GM23338 (cell line): ENCODE results near the gene ULK3. TPM values are rescaled to one million over a fixed set of nuclear protein-coding genes. Genes with fewer than 3 reads are reported as not detected.

Source experiments
- ATAC-seq: fragments of 200-7000 bp; cut with Tn5 transposase; 3 replicates; pipeline ENCODE4 v1.9.1; 2020
- DNase-seq: peaks from one replicate; pipeline ENCODE4 v3.0.0-alpha.2; 2015; ENCODE audit warnings: low spot score
- H2AFZ ChIP-seq: fragments of 200-600 bp; sonication (generic); 2 replicates; pipeline ENCODE4 v1.8.0; 2016; ENCODE audit warnings: antibody characterized with exemption, mild to moderate bottlenecking, moderate library complexity
- H3F3A ChIP-seq: fragments of 200-600 bp; sonication (generic); replicated peaks from 2 replicates; pipeline ENCODE4 v1.8.0; 2017; ENCODE audit warnings: antibody characterized with exemption, mixed run types, low read depth
- H3K27ac ChIP-seq: fragments of 200-600 bp; sonication (generic); 2 replicates; pipeline ENCODE4 v1.6.1; 2016; ENCODE audit warnings: low read depth
- H3K27me3 ChIP-seq: fragments of 200-600 bp; sonication (generic); 2 replicates; pipeline ENCODE4 v1.8.0; 2016; ENCODE audit warnings: mild to moderate bottlenecking, mixed run types, moderate library complexity; ENCODE audit not compliant: insufficient read depth
- H3K36me3 ChIP-seq: fragments of 200-600 bp; sonication (generic); 2 replicates; pipeline ENCODE4 v1.8.0; 2016; ENCODE audit warnings: mild to moderate bottlenecking; ENCODE audit not compliant: insufficient read depth
- H3K4me1 ChIP-seq: fragments of 200-600 bp; sonication (generic); 2 replicates; pipeline ENCODE4 v1.8.0; 2016; ENCODE audit warnings: mild to moderate bottlenecking, moderate library complexity; ENCODE audit not compliant: insufficient read depth
- H3K4me2 ChIP-seq: fragments of 200-600 bp; sonication (generic); 2 replicates; pipeline ENCODE4 v1.7.1; 2017; ENCODE audit warnings: mixed run types
- H3K4me3 ChIP-seq: fragments of 200-600 bp; sonication (generic); 2 replicates; pipeline ENCODE4 v1.6.1; 2016; ENCODE audit warnings: mixed run types
- H3K79me2 ChIP-seq: fragments of 200-600 bp; sonication (generic); replicated peaks from 2 replicates; pipeline ENCODE4 v1.8.0; 2017; ENCODE audit warnings: mild to moderate bottlenecking; ENCODE audit not compliant: insufficient read depth
- H3K9me2 ChIP-seq: fragments of 200-600 bp; sonication (generic); 2 replicates; pipeline ENCODE4 v1.8.0; 2017; ENCODE audit not compliant: insufficient read depth
- H4K20me1 ChIP-seq: fragments of 200-600 bp; sonication (generic); replicated peaks from 2 replicates; pipeline ENCODE4 v1.8.0; 2017; ENCODE audit warnings: mild to moderate bottlenecking; ENCODE audit not compliant: insufficient read depth
- H3K27ac Mint-ChIP-seq: 2 replicates; pipeline ENCODE4 v1.8.0; 2020; ENCODE audit warnings: inconsistent platforms, mild to moderate bottlenecking, moderate library complexity, mixed read lengths
- H3K27me3 Mint-ChIP-seq: 3 replicates; pipeline ENCODE4 v1.8.0; 2022; ENCODE audit warnings: low read depth, mild to moderate bottlenecking, moderate library complexity, mixed read lengths, inconsistent platforms; ENCODE audit not compliant: insufficient read depth, poor library complexity
- H3K36me3 Mint-ChIP-seq: 3 replicates; pipeline ENCODE4 v1.8.0; 2021; ENCODE audit warnings: low read depth, mild to moderate bottlenecking, inconsistent platforms, moderate library complexity, mixed read lengths
- H3K4me1 Mint-ChIP-seq: 3 replicates; pipeline ENCODE4 v1.8.0; 2020; ENCODE audit warnings: mild to moderate bottlenecking, inconsistent platforms, mixed read lengths
- H3K4me3 Mint-ChIP-seq: 3 replicates; pipeline ENCODE4 v1.8.0; 2021; ENCODE audit warnings: moderate library complexity, mild to moderate bottlenecking, inconsistent platforms, mixed read lengths
- H3K9me3 Mint-ChIP-seq: 3 replicates; pipeline ENCODE4 v1.8.0; 2020; ENCODE audit warnings: moderate library complexity, mild to moderate bottlenecking, inconsistent platforms, mixed read lengths
- CREB1 ChIP-seq: fragments of 250-450 bp; sonication (Bioruptor Pico); IDR thresholded peaks from 2 replicates; pipeline ENCODE4 v1.5.0; 2020; ENCODE audit warnings: low read depth, mild to moderate bottlenecking, moderate library complexity
- EZH2 ChIP-seq: fragments of 200-600 bp; sonication (generic); IDR thresholded peaks from one replicate; pipeline ENCODE4 v1.8.0; 2017; ENCODE audit warnings: antibody characterized with exemption, mild to moderate bottlenecking, low read depth; ENCODE audit not compliant: unreplicated experiment
- EZH2phosphoT487 ChIP-seq: fragments of 200-600 bp; sonication (generic); IDR thresholded peaks from one replicate; pipeline ENCODE4 v1.8.1; 2018; ENCODE audit warnings: antibody characterized with exemption; ENCODE audit not compliant: unreplicated experiment
- NANOG ChIP-seq: IDR thresholded peaks from 2 replicates; pipeline ENCODE4 v1.6.1; 2016; ENCODE audit warnings: antibody characterized with exemption, borderline replicate concordance
- POLR2AphosphoS5 ChIP-seq: IDR thresholded peaks from 2 replicates; pipeline ENCODE4 v1.6.1; 2016; ENCODE audit warnings: antibody characterized with exemption, low read depth
- ZNF114 ChIP-seq: fragments of 250-450 bp; sonication (Bioruptor Pico); IDR thresholded peaks from 2 replicates; pipeline ENCODE4 v1.5.0; 2020; ENCODE audit warnings: mild to moderate bottlenecking, moderate library complexity
- ZNF331 ChIP-seq: fragments of 250-450 bp; sonication (Bioruptor Pico); IDR thresholded peaks from 2 replicates; pipeline ENCODE4 v1.5.0; 2020; ENCODE audit warnings: low read depth, mild to moderate bottlenecking, moderate library complexity
- polyA plus RNA-seq: library from polyadenylated mRNA; unstranded; fragments of >200 nt; fragmentation: Nextera tagmentation; extraction: Ambion mirVana; gene quantifications from 2 replicates; pipeline ENCODE4 v1.2.1, GENCODE V29; 2016
- total RNA-seq: library from RNA; depleted of rRNA; stranded (reverse); fragments of >200 nt; shearing (Covaris generic); gene quantifications from 2 replicates; pipeline ENCODE4 v1.2.3, GENCODE V29; 2014
- TF ChIP-seq, protein P1 (sequence below): IDR thresholded peaks from one replicate; pipeline ENCODE4 v1.6.1; 2018; ENCODE audit warnings: antibody characterized with exemption; ENCODE audit not compliant: unreplicated experiment
- TF ChIP-seq, protein P2 (sequence below): IDR thresholded peaks from 2 replicates; pipeline ENCODE4 v1.6.1; 2016; ENCODE audit warnings: antibody characterized with exemption
- TF ChIP-seq, protein P3 (sequence below), 2 experiments: fragments of 200-600 bp in 1 of 2; sonication (generic) in 1 of 2; conservative IDR thresholded peaks; 2 replicates each; pipeline versions ENCODE4 v1.5.1 to v1.6.1; 2016 to 2017; ENCODE audit warnings: antibody characterized with exemption in 2 of 2, low read depth in 2 of 2, mild to moderate bottlenecking in 2 of 2, moderate library complexity in 1 of 2
- TF ChIP-seq, protein P4 (sequence below): fragments of 250-450 bp; sonication (Bioruptor Pico); IDR thresholded peaks from 2 replicates; pipeline ENCODE4 v1.5.0; 2020; ENCODE audit warnings: mild to moderate bottlenecking, moderate library complexity

ULK3 gene
- total and polyA plus RNA-seq, 2 experiments from 2014 or later = 20.3 to 35.4 TPM

DNA sequence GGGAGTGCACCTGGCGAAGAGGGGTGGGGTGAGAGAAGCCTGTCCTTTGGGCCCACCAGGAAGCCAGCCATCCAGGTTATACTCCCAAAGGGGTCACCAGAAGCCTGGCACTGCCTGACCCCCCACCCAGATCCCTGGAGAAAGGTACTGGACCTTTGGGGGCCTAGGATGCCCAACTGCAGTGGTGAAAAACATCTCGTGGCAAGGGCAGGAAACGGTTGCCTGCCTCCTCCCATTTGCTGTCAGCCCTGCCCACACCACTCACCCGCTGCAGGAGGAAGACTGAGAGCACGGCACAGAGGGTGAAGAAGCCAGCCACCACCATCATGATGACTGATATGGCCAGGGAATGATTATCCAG lies 2.2 kb upstream of the ULK3 start:
- Mint-ChIP-seq H3K27ac (no peak overlapping the region), H3K4me3 (no peak overlapping the region), H3K36me3 (peaks cover 33% of the 10 kb centered on the region), H3K4me1 (peaks cover 20% of the 10 kb centered on the region), H3K27me3 (peaks cover 15% of the 10 kb centered on the region), H3K9me3 (no peaks in the 10 kb centered on the region)
- peaks cover 9% of the 10 kb centered on the region for H3K4me1 ChIP-seq
- H3F3A ChIP-seq = 0 out of 2 replicates have a peak, but pooled peaks cover 5% of the 10 kb centered on the region
- no peaks in the 10 kb centered on the region for H3K79me2 ChIP-seq
- no peak overlapping the region for H3K4me3 ChIP-seq
- no peak overlapping the region for H3K4me2 ChIP-seq
- no peaks in the 10 kb centered on the region for H3K9me2 ChIP-seq
- DNase-seq = no peak
- H3K27ac ChIP-seq = no peak overlapping the region
- no peak for ATAC-seq
- H3K27me3 ChIP-seq = no peaks in the 10 kb centered on the region
- TF ChIP-seq EZH2 (no peak), ZNF331 (CRISPR knock-in tag) (no peak), NANOG (no peak), ZNF114 (CRISPR knock-in tag) (no peak), POLR2AphosphoS5 (no peak), EZH2phosphoT487 (no peak), CREB1 (no peak)
- TF ChIP-seq, protein P1, sequence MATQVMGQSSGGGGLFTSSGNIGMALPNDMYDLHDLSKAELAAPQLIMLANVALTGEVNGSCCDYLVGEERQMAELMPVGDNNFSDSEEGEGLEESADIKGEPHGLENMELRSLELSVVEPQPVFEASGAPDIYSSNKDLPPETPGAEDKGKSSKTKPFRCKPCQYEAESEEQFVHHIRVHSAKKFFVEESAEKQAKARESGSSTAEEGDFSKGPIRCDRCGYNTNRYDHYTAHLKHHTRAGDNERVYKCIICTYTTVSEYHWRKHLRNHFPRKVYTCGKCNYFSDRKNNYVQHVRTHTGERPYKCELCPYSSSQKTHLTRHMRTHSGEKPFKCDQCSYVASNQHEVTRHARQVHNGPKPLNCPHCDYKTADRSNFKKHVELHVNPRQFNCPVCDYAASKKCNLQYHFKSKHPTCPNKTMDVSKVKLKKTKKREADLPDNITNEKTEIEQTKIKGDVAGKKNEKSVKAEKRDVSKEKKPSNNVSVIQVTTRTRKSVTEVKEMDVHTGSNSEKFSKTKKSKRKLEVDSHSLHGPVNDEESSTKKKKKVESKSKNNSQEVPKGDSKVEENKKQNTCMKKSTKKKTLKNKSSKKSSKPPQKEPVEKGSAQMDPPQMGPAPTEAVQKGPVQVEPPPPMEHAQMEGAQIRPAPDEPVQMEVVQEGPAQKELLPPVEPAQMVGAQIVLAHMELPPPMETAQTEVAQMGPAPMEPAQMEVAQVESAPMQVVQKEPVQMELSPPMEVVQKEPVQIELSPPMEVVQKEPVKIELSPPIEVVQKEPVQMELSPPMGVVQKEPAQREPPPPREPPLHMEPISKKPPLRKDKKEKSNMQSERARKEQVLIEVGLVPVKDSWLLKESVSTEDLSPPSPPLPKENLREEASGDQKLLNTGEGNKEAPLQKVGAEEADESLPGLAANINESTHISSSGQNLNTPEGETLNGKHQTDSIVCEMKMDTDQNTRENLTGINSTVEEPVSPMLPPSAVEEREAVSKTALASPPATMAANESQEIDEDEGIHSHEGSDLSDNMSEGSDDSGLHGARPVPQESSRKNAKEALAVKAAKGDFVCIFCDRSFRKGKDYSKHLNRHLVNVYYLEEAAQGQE = no peak
- TF ChIP-seq, protein P2, sequence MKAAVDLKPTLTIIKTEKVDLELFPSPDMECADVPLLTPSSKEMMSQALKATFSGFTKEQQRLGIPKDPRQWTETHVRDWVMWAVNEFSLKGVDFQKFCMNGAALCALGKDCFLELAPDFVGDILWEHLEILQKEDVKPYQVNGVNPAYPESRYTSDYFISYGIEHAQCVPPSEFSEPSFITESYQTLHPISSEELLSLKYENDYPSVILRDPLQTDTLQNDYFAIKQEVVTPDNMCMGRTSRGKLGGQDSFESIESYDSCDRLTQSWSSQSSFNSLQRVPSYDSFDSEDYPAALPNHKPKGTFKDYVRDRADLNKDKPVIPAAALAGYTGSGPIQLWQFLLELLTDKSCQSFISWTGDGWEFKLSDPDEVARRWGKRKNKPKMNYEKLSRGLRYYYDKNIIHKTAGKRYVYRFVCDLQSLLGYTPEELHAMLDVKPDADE = no peak
- TF ChIP-seq, protein P3, sequence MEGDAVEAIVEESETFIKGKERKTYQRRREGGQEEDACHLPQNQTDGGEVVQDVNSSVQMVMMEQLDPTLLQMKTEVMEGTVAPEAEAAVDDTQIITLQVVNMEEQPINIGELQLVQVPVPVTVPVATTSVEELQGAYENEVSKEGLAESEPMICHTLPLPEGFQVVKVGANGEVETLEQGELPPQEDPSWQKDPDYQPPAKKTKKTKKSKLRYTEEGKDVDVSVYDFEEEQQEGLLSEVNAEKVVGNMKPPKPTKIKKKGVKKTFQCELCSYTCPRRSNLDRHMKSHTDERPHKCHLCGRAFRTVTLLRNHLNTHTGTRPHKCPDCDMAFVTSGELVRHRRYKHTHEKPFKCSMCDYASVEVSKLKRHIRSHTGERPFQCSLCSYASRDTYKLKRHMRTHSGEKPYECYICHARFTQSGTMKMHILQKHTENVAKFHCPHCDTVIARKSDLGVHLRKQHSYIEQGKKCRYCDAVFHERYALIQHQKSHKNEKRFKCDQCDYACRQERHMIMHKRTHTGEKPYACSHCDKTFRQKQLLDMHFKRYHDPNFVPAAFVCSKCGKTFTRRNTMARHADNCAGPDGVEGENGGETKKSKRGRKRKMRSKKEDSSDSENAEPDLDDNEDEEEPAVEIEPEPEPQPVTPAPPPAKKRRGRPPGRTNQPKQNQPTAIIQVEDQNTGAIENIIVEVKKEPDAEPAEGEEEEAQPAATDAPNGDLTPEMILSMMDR (conservative IDR thresholded peaks at IDR 0.05; ENCODE audit: low read depth in 2 of 2) = no peak
- TF ChIP-seq, protein P4, sequence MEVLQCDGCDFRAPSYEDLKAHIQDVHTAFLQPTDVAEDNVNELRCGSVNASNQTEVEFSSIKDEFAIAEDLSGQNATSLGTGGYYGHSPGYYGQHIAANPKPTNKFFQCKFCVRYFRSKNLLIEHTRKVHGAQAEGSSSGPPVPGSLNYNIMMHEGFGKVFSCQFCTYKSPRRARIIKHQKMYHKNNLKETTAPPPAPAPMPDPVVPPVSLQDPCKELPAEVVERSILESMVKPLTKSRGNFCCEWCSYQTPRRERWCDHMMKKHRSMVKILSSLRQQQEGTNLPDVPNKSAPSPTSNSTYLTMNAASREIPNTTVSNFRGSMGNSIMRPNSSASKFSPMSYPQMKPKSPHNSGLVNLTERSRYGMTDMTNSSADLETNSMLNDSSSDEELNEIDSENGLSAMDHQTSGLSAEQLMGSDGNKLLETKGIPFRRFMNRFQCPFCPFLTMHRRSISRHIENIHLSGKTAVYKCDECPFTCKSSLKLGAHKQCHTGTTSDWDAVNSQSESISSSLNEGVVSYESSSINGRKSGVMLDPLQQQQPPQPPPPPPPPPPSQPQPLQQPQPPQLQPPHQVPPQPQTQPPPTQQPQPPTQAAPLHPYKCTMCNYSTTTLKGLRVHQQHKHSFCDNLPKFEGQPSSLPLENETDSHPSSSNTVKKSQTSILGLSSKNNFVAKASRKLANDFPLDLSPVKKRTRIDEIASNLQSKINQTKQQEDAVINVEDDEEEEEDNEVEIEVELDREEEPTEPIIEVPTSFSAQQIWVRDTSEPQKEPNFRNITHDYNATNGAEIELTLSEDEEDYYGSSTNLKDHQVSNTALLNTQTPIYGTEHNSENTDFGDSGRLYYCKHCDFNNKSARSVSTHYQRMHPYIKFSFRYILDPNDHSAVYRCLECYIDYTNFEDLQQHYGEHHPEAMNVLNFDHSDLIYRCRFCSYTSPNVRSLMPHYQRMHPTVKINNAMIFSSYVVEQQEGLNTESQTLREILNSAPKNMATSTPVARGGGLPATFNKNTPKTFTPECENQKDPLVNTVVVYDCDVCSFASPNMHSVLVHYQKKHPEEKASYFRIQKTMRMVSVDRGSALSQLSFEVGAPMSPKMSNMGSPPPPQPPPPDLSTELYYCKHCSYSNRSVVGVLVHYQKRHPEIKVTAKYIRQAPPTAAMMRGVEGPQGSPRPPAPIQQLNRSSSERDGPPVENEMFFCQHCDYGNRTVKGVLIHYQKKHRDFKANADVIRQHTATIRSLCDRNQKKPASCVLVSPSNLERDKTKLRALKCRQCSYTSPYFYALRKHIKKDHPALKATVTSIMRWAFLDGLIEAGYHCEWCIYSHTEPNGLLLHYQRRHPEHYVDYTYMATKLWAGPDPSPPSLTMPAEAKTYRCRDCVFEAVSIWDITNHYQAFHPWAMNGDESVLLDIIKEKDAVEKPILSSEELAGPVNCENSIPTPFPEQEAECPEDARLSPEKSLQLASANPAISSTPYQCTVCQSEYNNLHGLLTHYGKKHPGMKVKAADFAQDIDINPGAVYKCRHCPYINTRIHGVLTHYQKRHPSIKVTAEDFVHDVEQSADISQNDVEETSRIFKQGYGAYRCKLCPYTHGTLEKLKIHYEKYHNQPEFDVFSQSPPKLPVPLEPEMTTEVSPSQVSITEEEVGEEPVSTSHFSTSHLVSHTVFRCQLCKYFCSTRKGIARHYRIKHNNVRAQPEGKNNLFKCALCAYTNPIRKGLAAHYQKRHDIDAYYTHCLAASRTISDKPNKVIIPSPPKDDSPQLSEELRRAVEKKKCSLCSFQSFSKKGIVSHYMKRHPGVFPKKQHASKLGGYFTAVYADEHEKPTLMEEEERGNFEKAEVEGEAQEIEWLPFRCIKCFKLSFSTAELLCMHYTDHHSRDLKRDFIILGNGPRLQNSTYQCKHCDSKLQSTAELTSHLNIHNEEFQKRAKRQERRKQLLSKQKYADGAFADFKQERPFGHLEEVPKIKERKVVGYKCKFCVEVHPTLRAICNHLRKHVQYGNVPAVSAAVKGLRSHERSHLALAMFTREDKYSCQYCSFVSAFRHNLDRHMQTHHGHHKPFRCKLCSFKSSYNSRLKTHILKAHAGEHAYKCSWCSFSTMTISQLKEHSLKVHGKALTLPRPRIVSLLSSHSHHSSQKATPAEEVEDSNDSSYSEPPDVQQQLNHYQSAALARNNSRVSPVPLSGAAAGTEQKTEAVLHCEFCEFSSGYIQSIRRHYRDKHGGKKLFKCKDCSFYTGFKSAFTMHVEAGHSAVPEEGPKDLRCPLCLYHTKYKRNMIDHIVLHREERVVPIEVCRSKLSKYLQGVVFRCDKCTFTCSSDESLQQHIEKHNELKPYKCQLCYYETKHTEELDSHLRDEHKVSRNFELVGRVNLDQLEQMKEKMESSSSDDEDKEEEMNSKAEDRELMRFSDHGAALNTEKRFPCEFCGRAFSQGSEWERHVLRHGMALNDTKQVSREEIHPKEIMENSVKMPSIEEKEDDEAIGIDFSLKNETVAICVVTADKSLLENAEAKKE (CRISPR knock-in tag) = no peak
- H2AFZ ChIP-seq = no peak overlapping the region
- no peaks in the 10 kb centered on the region; the same call in 1 of the 2 replicates for H3K36me3 ChIP-seq
- no peaks in the 10 kb centered on the region; the same call in 1 of the 2 replicates for H4K20me1 ChIP-seq
